CD4-positive, alpha-beta T cell treated with Interleukin-4 for 1 hour (primary cell): ENCODE data around the gene KLHL40.

ENCODE experiments used
- DNase-seq, 2 donors: peaks; one replicate each; pipeline ENCODE4 v3.0.0-alpha.2; 2020 to 2022

KLHL40 gene

GRCh38 chr3:42728668-42729364, 43.5 kb downstream of the KLHL40 start:
- no peak for DNase-seq

- no peak for DNase-seq
Measured at GRCh38 chr3:42729404-42730145, 44.2 kb downstream of the KLHL40 start.

DNA sequence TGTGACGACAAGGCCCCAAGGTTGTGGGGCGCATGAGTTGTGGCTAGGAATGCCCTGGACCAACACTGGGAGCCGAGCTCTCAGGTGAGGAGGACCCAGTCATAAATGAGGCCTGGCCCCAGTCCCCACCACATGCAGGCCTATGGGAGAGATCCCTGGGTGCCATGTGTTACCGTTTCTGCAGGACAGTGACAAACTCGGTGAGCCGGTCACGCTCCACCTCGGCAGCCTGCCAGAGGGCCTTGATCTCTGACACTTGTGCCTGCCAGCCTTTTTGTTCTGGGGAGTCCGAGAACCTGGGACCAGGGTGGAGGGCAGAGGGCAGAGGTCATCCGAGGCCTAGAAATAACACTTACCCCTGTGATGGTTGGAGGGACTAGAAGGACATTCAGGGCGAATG, 45.0 kb downstream of the KLHL40 start:
- DNase-seq = no peak

GRCh38 chr3:42730706-42731420, 45.5 kb downstream of the KLHL40 start:
- no peak for DNase-seq

DNA sequence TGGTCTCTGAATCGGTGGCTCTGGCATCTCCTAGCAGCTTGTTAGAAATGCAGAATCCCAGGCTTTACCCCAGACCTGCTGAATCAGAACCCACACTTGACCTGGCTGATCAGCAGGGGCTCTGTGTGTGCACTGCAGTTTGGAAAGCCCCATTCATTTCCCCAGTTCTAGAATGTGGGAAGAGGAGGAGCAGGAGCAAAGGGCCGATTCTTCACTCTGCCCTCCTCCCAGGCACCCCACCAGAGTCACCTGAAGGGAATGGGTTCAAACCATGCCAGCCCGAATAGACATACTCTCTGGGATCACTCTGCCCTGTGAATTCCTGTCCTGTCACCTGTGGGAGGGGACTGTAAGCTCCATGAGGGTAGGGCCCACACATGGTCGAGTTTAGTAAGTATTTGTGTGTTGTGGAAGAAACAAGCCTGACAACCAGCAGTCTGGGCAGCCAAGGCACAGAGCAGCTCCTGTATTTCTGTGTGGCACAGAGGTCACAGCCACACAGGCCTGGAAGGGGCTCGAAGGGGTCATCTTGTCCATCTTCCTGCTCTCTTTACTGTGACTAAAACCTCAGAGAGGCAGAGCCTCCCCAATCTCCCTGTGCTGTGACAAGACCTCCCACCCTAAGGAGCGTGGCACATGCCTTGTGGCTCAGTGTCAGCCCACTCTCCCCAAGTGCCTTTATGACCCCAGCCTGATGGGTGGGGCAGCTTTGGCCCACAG, 46.3 kb downstream of the KLHL40 start:
- DNase-seq = no peak

DNA sequence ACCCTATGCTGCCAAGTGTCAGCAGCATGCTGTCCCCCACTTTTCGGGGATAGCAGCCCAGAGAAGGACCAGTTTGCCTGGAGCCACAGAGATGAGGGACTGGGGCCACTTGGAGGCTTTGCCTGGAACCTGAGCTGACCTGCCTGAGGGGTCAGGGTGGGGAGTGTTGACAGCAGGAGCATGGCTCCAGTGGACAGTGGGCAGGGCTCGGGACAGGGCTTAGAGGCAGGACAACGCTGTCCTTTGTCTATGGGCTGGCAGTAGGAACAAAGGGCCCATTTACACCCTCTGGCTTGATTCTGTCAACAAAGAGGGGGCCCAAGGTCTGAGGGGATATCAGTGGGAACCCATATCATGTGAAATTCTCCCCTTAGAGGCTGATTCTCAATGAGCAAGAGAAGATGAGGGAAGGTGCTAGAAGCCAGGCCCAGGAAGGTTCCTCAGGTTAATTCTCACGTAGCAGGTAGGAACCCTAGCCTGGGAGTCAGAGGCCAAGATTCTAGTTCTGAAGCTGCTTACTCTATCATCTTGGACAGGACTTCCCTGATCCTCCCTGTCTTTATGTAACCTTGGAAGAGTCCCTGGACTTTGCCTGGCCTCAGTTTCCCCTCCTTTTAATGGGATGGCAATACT, 47.0 kb downstream of the KLHL40 start:
- no peak for DNase-seq

- no peak for DNase-seq
Measured at GRCh38 chr3:42732829-42733459, 47.6 kb downstream of the KLHL40 start.

- no peak for DNase-seq
Measured at GRCh38 chr3:42733501-42734262, 48.3 kb downstream of the KLHL40 start.

DNA sequence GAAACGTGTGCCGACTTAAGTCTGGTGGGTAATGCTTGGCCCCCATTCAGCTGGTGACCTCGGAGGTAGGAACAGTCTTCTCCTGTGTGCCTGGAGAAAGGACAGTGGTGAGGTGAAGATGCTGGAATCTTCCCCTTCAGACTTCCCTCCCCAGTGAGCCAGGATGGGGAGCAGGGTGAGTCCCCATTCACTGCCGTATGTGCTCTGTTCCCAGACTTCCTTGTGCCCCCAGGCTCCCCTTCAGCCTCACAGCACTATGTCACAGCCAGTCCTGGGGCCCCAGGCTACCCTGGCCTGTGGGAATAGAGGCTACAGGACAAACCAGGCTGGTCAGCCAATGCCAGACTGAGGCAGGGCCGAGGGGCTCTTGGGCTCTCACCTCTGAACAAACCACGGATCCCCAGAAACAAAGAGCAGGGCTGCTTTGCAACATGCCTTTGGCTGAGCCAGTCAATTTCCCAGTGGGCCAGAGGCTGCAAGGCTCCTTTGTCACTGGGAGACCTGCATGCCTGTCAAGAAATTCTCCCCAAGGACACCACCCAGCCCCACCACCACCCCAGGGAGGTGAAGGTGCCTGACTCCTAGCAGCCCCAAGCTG, 49.0 kb downstream of the KLHL40 start:
- no peak for DNase-seq

GRCh38 chr3:42735019-42735418, 49.7 kb downstream of the KLHL40 start:
- no peak for DNase-seq

- no peak for DNase-seq
Measured at GRCh38 chr3:42735615-42736014, 50.3 kb downstream of the KLHL40 start.

DNA sequence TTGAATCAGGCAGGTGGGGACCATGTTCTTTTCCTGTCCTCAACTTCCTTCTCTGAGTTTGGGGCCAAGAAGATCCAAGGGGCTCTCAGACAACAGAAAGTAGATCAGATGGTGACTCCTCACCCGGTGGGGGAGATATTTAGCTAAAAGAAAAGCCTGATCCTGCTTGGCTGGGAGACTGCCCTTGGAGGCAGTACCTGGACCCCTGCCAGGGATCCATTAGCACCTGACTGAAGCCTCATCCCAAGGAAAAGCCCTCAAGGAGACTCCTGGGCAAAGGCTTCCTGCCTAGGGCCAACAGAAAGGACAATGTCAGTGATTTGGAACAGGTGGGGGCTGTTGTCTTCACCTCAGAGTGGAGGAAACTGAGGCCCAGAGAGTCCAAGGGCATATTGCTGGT, 50.7 kb downstream of the KLHL40 start:
- no peak for DNase-seq

GRCh38 chr3:42736531-42736930, 51.2 kb downstream of the KLHL40 start:
- no peak for DNase-seq

DNA sequence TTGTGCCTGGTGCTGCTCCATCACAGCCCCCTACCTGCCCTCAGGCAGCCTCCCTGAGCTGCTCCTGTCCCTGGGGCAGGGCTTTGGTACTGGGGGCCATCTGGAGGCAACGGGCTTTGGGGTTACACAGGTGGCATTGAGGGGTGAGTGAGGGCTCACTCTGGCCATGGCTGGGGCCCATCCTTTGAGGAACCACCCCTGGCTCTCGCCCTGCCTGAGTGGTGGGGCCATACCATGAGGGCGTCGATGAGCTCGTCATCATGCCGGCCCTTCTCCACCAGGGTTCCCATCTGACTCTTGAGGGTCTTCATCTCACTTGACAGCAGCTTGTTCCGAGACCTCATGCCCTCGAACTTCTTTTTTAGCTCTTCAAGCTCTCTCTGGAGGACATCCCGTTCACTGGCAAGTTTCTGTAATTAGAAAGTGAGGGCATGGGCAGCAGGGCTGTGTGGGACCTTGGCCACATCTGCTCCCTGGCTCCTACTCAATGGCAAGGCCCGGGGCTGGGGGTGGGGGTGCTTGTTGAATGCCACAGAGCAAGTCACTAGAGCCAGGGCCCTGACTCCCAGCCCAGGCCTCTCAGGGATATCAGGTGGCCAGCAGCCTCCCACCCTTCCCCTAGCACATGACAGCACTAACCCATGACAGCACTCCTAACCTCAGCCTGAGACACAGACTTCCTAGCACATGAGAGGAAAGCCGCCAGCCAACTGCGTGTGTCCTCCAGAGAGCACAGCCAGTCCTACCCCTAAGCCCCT, 54.2 kb downstream of the KLHL40 start:
- no peak for DNase-seq

GRCh38 chr3:42741796-42742195, 56.5 kb downstream of the KLHL40 start:
- no peak for DNase-seq
